WTC11 (cell line): ENCODE data around the gene TANGO2. TPM values are rescaled to one million over a fixed set of nuclear protein-coding genes. Genes with fewer than 3 reads are reported as not detected.
A peak's percentile ranks its signal among the peaks of the same experiment; 100 is the strongest.

Experiments used
- ATAC-seq: fragments of 200-7000 bp; cut with Tn5 transposase; 2 replicates; pipeline ENCODE4 v1.10.0; 2021; ENCODE audit warnings: mild to moderate bottlenecking, moderate library complexity
- CTCF ChIA-PET: fragments of 300-600 bp; sonication (Branson Sonifier 250); formaldehyde crosslinking; loops from one replicate; lab custom pipeline; 2021; ENCODE audit warnings: antibody characterized with exemption; lab: Charles Lee
- POLR2A ChIA-PET: fragments of 350-600 bp; sonication (Branson Sonifier 250); formaldehyde crosslinking; loops from one replicate; lab custom pipeline; 2021; ENCODE audit warnings: antibody characterized with exemption; lab: Charles Lee
- DNase-seq: peaks from one replicate; pipeline ENCODE4 v3.0.0; 2021; ENCODE audit warnings: low spot score
- H3K27ac Mint-ChIP-seq: 2 replicates; pipeline ENCODE4 v1.8.0; 2021; ENCODE audit warnings: mixed read lengths
- H3K27me3 Mint-ChIP-seq: 2 replicates; pipeline ENCODE4 v1.8.0; 2021; ENCODE audit warnings: low read depth, mild to moderate bottlenecking, moderate library complexity, mixed read lengths
- H3K36me3 Mint-ChIP-seq: 2 replicates; pipeline ENCODE4 v1.8.0; 2021; ENCODE audit warnings: mixed read lengths
- H3K4me1 Mint-ChIP-seq: 2 replicates; pipeline ENCODE4 v1.8.0; 2022; ENCODE audit warnings: mixed read lengths
- H3K4me3 Mint-ChIP-seq: 2 replicates; pipeline ENCODE4 v1.8.0; 2021; ENCODE audit warnings: mild to moderate bottlenecking, moderate library complexity, mixed read lengths
- H3K9me3 Mint-ChIP-seq: 2 replicates; pipeline ENCODE4 v1.8.0; 2021; ENCODE audit warnings: mixed read lengths
- CTCF ChIP-seq: fragments of 200-600 bp; IDR thresholded peaks from 2 replicates; pipeline ENCODE4 v1.8.0; 2022; ENCODE audit warnings: antibody characterized with exemption
- EMX1 ChIP-seq: fragments of 250-450 bp; sonication (Bioruptor Pico); IDR thresholded peaks from 2 replicates; pipeline ENCODE4 v1.8.0; 2021; ENCODE audit warnings: mild to moderate bottlenecking
- GABPB1 ChIP-seq: sonication (generic); formaldehyde crosslinking; IDR thresholded peaks from 2 replicates; pipeline ENCODE4 v1.8.1; 2023; ENCODE audit warnings: mild to moderate bottlenecking, missing genetic modification reagents
- IRF1 ChIP-seq: sonication (generic); formaldehyde crosslinking; IDR thresholded peaks from 2 replicates; pipeline ENCODE4 v1.8.0; 2023; ENCODE audit warnings: missing genetic modification reagents
- IRF2 ChIP-seq: sonication (generic); formaldehyde crosslinking; IDR thresholded peaks from 2 replicates; pipeline ENCODE4 v1.8.0; 2022; ENCODE audit warnings: low read depth, missing genetic modification reagents, borderline replicate concordance
- KAT7 ChIP-seq: sonication (generic); formaldehyde crosslinking; IDR thresholded peaks from 2 replicates; pipeline ENCODE4 v1.8.1; 2023; ENCODE audit warnings: missing genetic modification reagents, mild to moderate bottlenecking, borderline replicate concordance
- MAX ChIP-seq: sonication (generic); formaldehyde crosslinking; IDR thresholded peaks from 2 replicates; pipeline ENCODE4 v1.8.0; 2022; ENCODE audit warnings: mild to moderate bottlenecking, missing genetic modification reagents
- NR1H2 ChIP-seq: sonication (generic); formaldehyde crosslinking; IDR thresholded peaks from 2 replicates; pipeline ENCODE4 v1.9.0; 2021; ENCODE audit warnings: mild to moderate bottlenecking, moderate library complexity, missing genetic modification reagents
- SMAD4 ChIP-seq: sonication (generic); formaldehyde crosslinking; IDR thresholded peaks from 2 replicates; pipeline ENCODE4 v1.8.0; 2022; ENCODE audit warnings: mild to moderate bottlenecking, missing genetic modification reagents
- ZNF219 ChIP-seq: sonication (generic); formaldehyde crosslinking; IDR thresholded peaks from 2 replicates; pipeline ENCODE4 v1.8.0; 2023; ENCODE audit warnings: missing genetic modification reagents, mild to moderate bottlenecking, borderline replicate concordance
- ZNF317 ChIP-seq: sonication (generic); formaldehyde crosslinking; IDR thresholded peaks from 2 replicates; pipeline ENCODE4 v1.8.1; 2023; ENCODE audit warnings: low read depth, mild to moderate bottlenecking, moderate library complexity, missing genetic modification reagents, borderline replicate concordance
- ZNF671 ChIP-seq: fragments of 250-450 bp; sonication (Bioruptor Pico); IDR thresholded peaks from 2 replicates; pipeline ENCODE4 v1.8.0; 2021; ENCODE audit warnings: mild to moderate bottlenecking
- total RNA-seq: library from RNA; stranded (reverse); gene quantifications from 3 replicates; pipeline ENCODE4 v1.2.3, GENCODE V29; 2021
- TF ChIP-seq, protein P1 (sequence below): sonication (generic); formaldehyde crosslinking; IDR thresholded peaks from 2 replicates; pipeline ENCODE4 v1.8.1; 2023; ENCODE audit warnings: mild to moderate bottlenecking, missing genetic modification reagents, moderate library complexity
- TF ChIP-seq, protein P2 (sequence below): sonication (generic); formaldehyde crosslinking; IDR thresholded peaks from 2 replicates; pipeline ENCODE4 v1.8.1; 2022; ENCODE audit warnings: missing genetic modification reagents, borderline replicate concordance
- TF ChIP-seq, protein P3 (sequence below): sonication (generic); formaldehyde crosslinking; IDR thresholded peaks from 2 replicates; pipeline ENCODE4 v1.8.1; 2022; ENCODE audit warnings: low read depth, missing genetic modification reagents, borderline replicate concordance
- TF ChIP-seq, protein P4 (sequence below): sonication (generic); formaldehyde crosslinking; IDR thresholded peaks from 2 replicates; pipeline ENCODE4 v1.8.1; 2022; ENCODE audit warnings: mild to moderate bottlenecking, moderate library complexity, missing genetic modification reagents

The TANGO2 gene
- total RNA-seq, 1 experiment from 2014 or later = 14.8 TPM

- peak; percentile 88 for TF ChIP-seq MAX (CRISPR knock-in tag)
- TF ChIP-seq ZNF219 = no peak
- TF ChIP-seq KAT7 (CRISPR knock-in tag) = no peak
- TF ChIP-seq SMAD4 (CRISPR knock-in tag) = no peak
- no peak for TF ChIP-seq GABPB1
- TF ChIP-seq CTCF = peak; percentile 15; the same call in 1 of the 2 replicates
- TF ChIP-seq, protein P1, sequence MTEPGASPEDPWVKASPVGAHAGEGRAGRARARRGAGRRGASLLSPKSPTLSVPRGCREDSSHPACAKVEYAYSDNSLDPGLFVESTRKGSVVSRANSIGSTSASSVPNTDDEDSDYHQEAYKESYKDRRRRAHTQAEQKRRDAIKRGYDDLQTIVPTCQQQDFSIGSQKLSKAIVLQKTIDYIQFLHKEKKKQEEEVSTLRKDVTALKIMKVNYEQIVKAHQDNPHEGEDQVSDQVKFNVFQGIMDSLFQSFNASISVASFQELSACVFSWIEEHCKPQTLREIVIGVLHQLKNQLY (CRISPR knock-in tag) = 0 out of 2 replicates have a peak, but pooled peaks have one; percentile 33
- no peak for TF ChIP-seq EMX1 (CRISPR knock-in tag)
- no peak for TF ChIP-seq IRF1 (CRISPR knock-in tag)
- no peak for TF ChIP-seq ZNF671 (CRISPR knock-in tag)
- TF ChIP-seq IRF2 (CRISPR knock-in tag) = no peak
- TF ChIP-seq, protein P2, sequence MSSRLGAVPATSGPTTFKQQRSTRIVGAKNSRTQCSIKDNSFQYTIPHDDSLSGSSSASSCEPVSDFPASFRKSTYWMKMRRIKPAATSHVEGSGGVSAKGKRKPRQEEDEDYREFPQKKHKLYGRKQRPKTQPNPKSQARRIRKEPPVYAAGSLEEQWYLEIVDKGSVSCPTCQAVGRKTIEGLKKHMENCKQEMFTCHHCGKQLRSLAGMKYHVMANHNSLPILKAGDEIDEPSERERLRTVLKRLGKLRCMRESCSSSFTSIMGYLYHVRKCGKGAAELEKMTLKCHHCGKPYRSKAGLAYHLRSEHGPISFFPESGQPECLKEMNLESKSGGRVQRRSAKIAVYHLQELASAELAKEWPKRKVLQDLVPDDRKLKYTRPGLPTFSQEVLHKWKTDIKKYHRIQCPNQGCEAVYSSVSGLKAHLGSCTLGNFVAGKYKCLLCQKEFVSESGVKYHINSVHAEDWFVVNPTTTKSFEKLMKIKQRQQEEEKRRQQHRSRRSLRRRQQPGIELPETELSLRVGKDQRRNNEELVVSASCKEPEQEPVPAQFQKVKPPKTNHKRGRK (CRISPR knock-in tag) = no peak
- TF ChIP-seq, protein P3, sequence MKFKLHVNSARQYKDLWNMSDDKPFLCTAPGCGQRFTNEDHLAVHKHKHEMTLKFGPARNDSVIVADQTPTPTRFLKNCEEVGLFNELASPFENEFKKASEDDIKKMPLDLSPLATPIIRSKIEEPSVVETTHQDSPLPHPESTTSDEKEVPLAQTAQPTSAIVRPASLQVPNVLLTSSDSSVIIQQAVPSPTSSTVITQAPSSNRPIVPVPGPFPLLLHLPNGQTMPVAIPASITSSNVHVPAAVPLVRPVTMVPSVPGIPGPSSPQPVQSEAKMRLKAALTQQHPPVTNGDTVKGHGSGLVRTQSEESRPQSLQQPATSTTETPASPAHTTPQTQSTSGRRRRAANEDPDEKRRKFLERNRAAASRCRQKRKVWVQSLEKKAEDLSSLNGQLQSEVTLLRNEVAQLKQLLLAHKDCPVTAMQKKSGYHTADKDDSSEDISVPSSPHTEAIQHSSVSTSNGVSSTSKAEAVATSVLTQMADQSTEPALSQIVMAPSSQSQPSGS (CRISPR knock-in tag) = no peak
- TF ChIP-seq NR1H2 (CRISPR knock-in tag) = no peak
- TF ChIP-seq ZNF317 (CRISPR knock-in tag) = no peak
- TF ChIP-seq, protein P4, sequence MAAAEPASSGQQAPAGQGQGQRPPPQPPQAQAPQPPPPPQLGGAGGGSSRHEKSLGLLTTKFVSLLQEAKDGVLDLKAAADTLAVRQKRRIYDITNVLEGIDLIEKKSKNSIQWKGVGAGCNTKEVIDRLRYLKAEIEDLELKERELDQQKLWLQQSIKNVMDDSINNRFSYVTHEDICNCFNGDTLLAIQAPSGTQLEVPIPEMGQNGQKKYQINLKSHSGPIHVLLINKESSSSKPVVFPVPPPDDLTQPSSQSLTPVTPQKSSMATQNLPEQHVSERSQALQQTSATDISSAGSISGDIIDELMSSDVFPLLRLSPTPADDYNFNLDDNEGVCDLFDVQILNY (CRISPR knock-in tag) = 0 out of 2 replicates have a peak, but pooled peaks have one; percentile 29
- CTCF ChIA-PET = interaction anchor here (0.6 to 1.8 kb wide), 10 partner anchors 9 to 131 kb away, joined by 3 to 5 read pairs (median 4); partner anchors contain the start of genes TANGO2 and TRMT2A
- Mint-ChIP-seq H3K4me3 (no peak overlapping the region), H3K27me3 (no peaks in the 10 kb centered on the region), H3K9me3 (no peaks in the 10 kb centered on the region), H3K27ac (peak overlapping the region; percentile 95), H3K4me1 (peaks cover 41% of the 10 kb centered on the region), H3K36me3 (peaks cover 45% of the 10 kb centered on the region)
- ATAC-seq (peak; percentile 77), DNase-seq (peak; percentile 84)
- POLR2A ChIA-PET = no interaction called here
Measured at GRCh38 chr22:20084547-20085413, 63.9 kb downstream of the TANGO2 start.
